ENCODE measurements around the gene TBC1D5. TPM values are rescaled to one million over a fixed set of nuclear protein-coding genes. Genes with fewer than 3 reads are reported as not detected.

TBC1D5 gene
- total and polyA plus RNA-seq, 2 of the 8 experiments (the other 6 are each of a cell fraction or from before 2014, with no cell fraction given): 11.0 to 22.9 TPM

- Histone ChIP-seq H3K4me3 (ENCODE audit: extremely low read depth in 1 of 4, insufficient read depth in 2 of 4, low read depth in 3 of 4, low read length in 4 of 4) (no peak overlapping the region), H3K9me3 (ENCODE audit: insufficient read depth in 2 of 2, low read depth in 1 of 2, low read length in 1 of 2) (no peaks in the 10 kb centered on the region), H2BK12ac (ENCODE audit: low read depth, low read length) (no peak overlapping the region), H3K9ac (replicated peaks in 1 of 4; ENCODE audit: extremely low read depth in 1 of 4, low read depth in 3 of 4, low read length in 3 of 4) (no peak overlapping the region), H4K91ac (replicated peaks; ENCODE audit: insufficient read length, low read length) (no peak overlapping the region), H2BK20ac (ENCODE audit: low read length) (no peak overlapping the region), H3K4me2 (ENCODE audit: insufficient read depth in 1 of 2, low read depth in 2 of 2, low read length in 2 of 2) (no peak overlapping the region), H2BK15ac (ENCODE audit: low read length) (no peak overlapping the region), H4K8ac (ENCODE audit: extremely low read depth, insufficient read depth, low read length) (no peak overlapping the region), H3K4me1 (replicated peaks in 1 of 4; ENCODE audit: control insufficient read depth in 3 of 4, insufficient read depth in 4 of 4, low read length in 3 of 4) (no peaks in the 10 kb centered on the region), H4K20me1 (replicated peaks in 1 of 2; ENCODE audit: control insufficient read depth in 1 of 2, insufficient read depth in 2 of 2, low read length in 2 of 2) (peaks cover 0 to 2% of the 10 kb centered on the region in 2 experiments), H3K4ac (replicated peaks; ENCODE audit: insufficient read length, low read depth, low read length) (no peak overlapping the region), H3K36me3 (ENCODE audit: control insufficient read depth in 2 of 4, insufficient read depth in 4 of 4, low read length in 3 of 4) (no peaks in the 10 kb centered on the region), H3K79me1 (ENCODE audit: low read depth, low read length) (no peaks in the 10 kb centered on the region), H2AK5ac (ENCODE audit: low read depth, low read length) (no peak overlapping the region), H3K23me2 (ENCODE audit: low read depth, low read length) (no peaks in the 10 kb centered on the region), H2BK5ac (ENCODE audit: low read depth, low read length) (no peak overlapping the region), H3K23ac (ENCODE audit: insufficient read length) (no peak overlapping the region), H3K27me3 (replicated peaks in 1 of 4; ENCODE audit: control insufficient read depth in 3 of 4, extremely low read depth in 1 of 4, insufficient read depth in 3 of 4, low read length in 3 of 4) (no peaks in the 10 kb centered on the region), H4K5ac (ENCODE audit: insufficient read length, low read depth, low read length) (no peak overlapping the region), H3K56ac (replicated peaks; ENCODE audit: insufficient read length, low read depth, low read length) (no peak overlapping the region), H3K79me2 (ENCODE audit: control insufficient read depth in 1 of 2, insufficient read depth in 2 of 2, low read length in 2 of 2) (no peaks in the 10 kb centered on the region), H3K14ac (ENCODE audit: insufficient read length) (no peak overlapping the region), H3K18ac (ENCODE audit: extremely low read depth, low read length) (no peak overlapping the region), H2AFZ (ENCODE audit: low read length) (no peak overlapping the region), H2BK120ac (replicated peaks; ENCODE audit: low read depth, low read length) (no peak overlapping the region), H3K27ac (ENCODE audit: low read depth, low read length) (no peak overlapping the region)
- WGBS, 2 experiments (ENCODE audit: extremely low coverage in 1 of 2, insufficient coverage in 1 of 2, insufficient read length in 1 of 2, insufficient replicate concordance in 2 of 2, low coverage in 1 of 2, low lambda C conversion rate in 2 of 2, missing lambda C conversion rate in 1 of 2): 89% methylated on average over 1 of the region's 1 CpG; no CpG with 5 or more reads in 1 of the 2 experiments
- ChIA-PET CTCF (ENCODE audit: partially characterized antibody) (interaction anchor here (0.9 to 4.1 kb wide), 12 partner anchors 9 to 288 kb away, joined by 3 to 15 read pairs (median 4); no protein-coding TSS in a partner anchor), POLR2A (ENCODE audit: partially characterized antibody) (no interaction called here)
- DNase-seq (ENCODE audit: low read depth in 1 of 2, low spot score in 2 of 2) (no peak), FAIRE-seq (no peak)
- TF ChIP-seq POU5F1 (IDR thresholded peaks at IDR 0.05; ENCODE audit: low read depth, low read length) (no peak), TAF7 (optimal IDR thresholded peaks at IDR 0.05; ENCODE audit: borderline replicate concordance, low read depth, low read length) (no peak)
Observed at GRCh38 chr3:17687566-17687965, 54.9 kb downstream of the TBC1D5 start.
